ENCODE data around the gene STN1.

STN1 gene

GRCh38 chr10:103882285-103883007 lies 35.5 kb downstream of the STN1 start:
- TF ChIP-seq YY1 (IDR thresholded peaks at IDR 0.05; ENCODE audit: low read depth) (no peak), ZBTB7A (IDR thresholded peaks at IDR 0.05; ENCODE audit: low read depth) (no peak), RAD21 (IDR thresholded peaks at IDR 0.05; ENCODE audit: low read depth) (no peak), TAF1 (IDR thresholded peaks at IDR 0.05; ENCODE audit: low read depth) (no peak), FOXM1 (IDR thresholded peaks at IDR 0.05; ENCODE audit: borderline replicate concordance, low read depth) (no peak), TEAD4 (IDR thresholded peaks at IDR 0.05) (no peak), CREB1 (IDR thresholded peaks at IDR 0.05; ENCODE audit: low read depth) (no peak), NFIC (IDR thresholded peaks at IDR 0.05) (no peak)

- TF ChIP-seq RAD21 (IDR thresholded peaks at IDR 0.05; ENCODE audit: low read depth) = no peak
- TF ChIP-seq YY1 (IDR thresholded peaks at IDR 0.05; ENCODE audit: low read depth) = no peak
- no peak for TF ChIP-seq USF1 (IDR thresholded peaks at IDR 0.05)
- TF ChIP-seq FOXM1 (IDR thresholded peaks at IDR 0.05; ENCODE audit: borderline replicate concordance, low read depth) = no peak
- TF ChIP-seq CEBPB (IDR thresholded peaks at IDR 0.05) = no peak
- no peak for TF ChIP-seq EP300 (IDR thresholded peaks at IDR 0.05; ENCODE audit: borderline replicate concordance)
- TF ChIP-seq MAX (IDR thresholded peaks at IDR 0.05) = no peak
- TF ChIP-seq NFIC (IDR thresholded peaks at IDR 0.05) = no peak
- no peak for TF ChIP-seq EGR1 (IDR thresholded peaks at IDR 0.05)
These were observed 36.3 kb downstream of the STN1 start for GRCh38 chr10:103881416-103882284.

GRCh38 chr10:103879831-103880230 lies 38.2 kb downstream of the STN1 start:
- TF ChIP-seq FOXM1 (IDR thresholded peaks at IDR 0.05; ENCODE audit: borderline replicate concordance, low read depth) = no peak
- TF ChIP-seq TEAD4 (IDR thresholded peaks at IDR 0.05) = no peak
- no peak for TF ChIP-seq NFIC (IDR thresholded peaks at IDR 0.05)
- no peak for TF ChIP-seq EP300 (IDR thresholded peaks at IDR 0.05; ENCODE audit: borderline replicate concordance)
- no peak for TF ChIP-seq RAD21 (IDR thresholded peaks at IDR 0.05; ENCODE audit: low read depth)
- no peak for TF ChIP-seq TCF12 (IDR thresholded peaks at IDR 0.05; ENCODE audit: low read depth)
- no peak for TF ChIP-seq MAX (IDR thresholded peaks at IDR 0.05)
- TF ChIP-seq EGR1 (IDR thresholded peaks at IDR 0.05) = no peak
- TF ChIP-seq TAF1 (IDR thresholded peaks at IDR 0.05; ENCODE audit: low read depth) = no peak
- TF ChIP-seq REST (IDR thresholded peaks at IDR 0.05; ENCODE audit: low read depth) = no peak
- no peak for TF ChIP-seq ZBTB7A (IDR thresholded peaks at IDR 0.05; ENCODE audit: low read depth)
- TF ChIP-seq CREB1 (IDR thresholded peaks at IDR 0.05; ENCODE audit: low read depth) = no peak
- TF ChIP-seq YY1 (IDR thresholded peaks at IDR 0.05; ENCODE audit: low read depth) = no peak
- no peak for TF ChIP-seq USF1 (IDR thresholded peaks at IDR 0.05)
- TF ChIP-seq CEBPB (IDR thresholded peaks at IDR 0.05) = no peak

GRCh38 chr10:103879409-103879808 lies 38.6 kb downstream of the STN1 start:
- no peak for TF ChIP-seq EGR1 (IDR thresholded peaks at IDR 0.05)
- TF ChIP-seq MAX (IDR thresholded peaks at IDR 0.05) = no peak
- no peak for TF ChIP-seq USF1 (IDR thresholded peaks at IDR 0.05)
- TF ChIP-seq TEAD4 (IDR thresholded peaks at IDR 0.05) = no peak
- TF ChIP-seq REST (IDR thresholded peaks at IDR 0.05; ENCODE audit: low read depth) = no peak
- no peak for TF ChIP-seq TCF12 (IDR thresholded peaks at IDR 0.05; ENCODE audit: low read depth)
- TF ChIP-seq FOXM1 (IDR thresholded peaks at IDR 0.05; ENCODE audit: borderline replicate concordance, low read depth) = no peak
- TF ChIP-seq TAF1 (IDR thresholded peaks at IDR 0.05; ENCODE audit: low read depth) = no peak
- no peak for TF ChIP-seq ZBTB7A (IDR thresholded peaks at IDR 0.05; ENCODE audit: low read depth)
- no peak for TF ChIP-seq YY1 (IDR thresholded peaks at IDR 0.05; ENCODE audit: low read depth)
- TF ChIP-seq EP300 (IDR thresholded peaks at IDR 0.05; ENCODE audit: borderline replicate concordance) = no peak
- TF ChIP-seq RAD21 (IDR thresholded peaks at IDR 0.05; ENCODE audit: low read depth) = no peak
- no peak for TF ChIP-seq NFIC (IDR thresholded peaks at IDR 0.05)
- TF ChIP-seq CREB1 (IDR thresholded peaks at IDR 0.05; ENCODE audit: low read depth) = no peak
- TF ChIP-seq CEBPB (IDR thresholded peaks at IDR 0.05) = no peak
